Ascending aorta (tissue), 2 donors: ENCODE results near the gene STXBP2. TPM values are rescaled to one million over a fixed set of nuclear protein-coding genes. Genes with fewer than 3 reads are reported as not detected.

Experiments
- DNase-seq, 2 donors: peaks; one replicate each; pipeline ENCODE4 v3.0.0-alpha.2; 2019; ENCODE audit warnings: low spot score in 2 of 2
- H3K27ac ChIP-seq, 2 donors: fragments of 200-600 bp; sonication (generic); one replicate each; pipeline ENCODE4 v1.5.1; 2016 to 2017; ENCODE audit warnings: mild to moderate bottlenecking in 1 of 2
- H3K27me3 ChIP-seq: fragments of 200-600 bp; sonication (generic); one replicate; pipeline ENCODE4 v1.5.1; 2017
- H3K36me3 ChIP-seq, 2 donors: fragments of 200-600 bp; sonication (generic); one replicate each; pipeline ENCODE4 v1.5.1; 2016
- H3K4me1 ChIP-seq, 2 donors: fragments of 200-600 bp; sonication (generic); one replicate each; pipeline ENCODE4 v1.5.1; 2016 to 2017; ENCODE audit warnings: mild to moderate bottlenecking in 1 of 2
- H3K4me3 ChIP-seq, 2 donors: fragments of 200-600 bp; sonication (generic); one replicate each; pipeline ENCODE4 v1.5.1; 2016 to 2017; ENCODE audit warnings: mild to moderate bottlenecking in 1 of 2
- H3K9me3 ChIP-seq, 2 donors: fragments of 200-600 bp; sonication (generic); one replicate each; pipeline ENCODE4 v1.5.1; 2016
- CTCF ChIP-seq, 3 experiments: fragments of 200-600 bp in 2 of 3; fragments of 450-650 bp in 1 of 3; sonication (generic) in 2 of 3; IDR thresholded peaks; one replicate each; pipeline ENCODE4 v1.5.1; 2016 to 2019; ENCODE audit warnings: antibody characterized with exemption in 3 of 3, mild to moderate bottlenecking in 1 of 3, moderate library complexity in 1 of 3
- intact Hi-C: fragments of 100-400 bp; cut with DNase I; formaldehyde crosslinking; loops from one replicate; pipeline ENCODE4 v1.15.1; 2023
- total RNA-seq: library from RNA; depleted of rRNA; stranded (reverse); fragments of >200 nt; gene quantifications from one replicate; pipeline ENCODE4 v1.1.0, GENCODE V29; 2016

STXBP2 gene
- total RNA-seq, 1 donor from 2014 or later: 26.6 TPM

- no peak overlapping the region for H3K27ac ChIP-seq
Measured at GRCh38 chr19:7655581-7655980, 18.7 kb downstream of the STXBP2 start.

GRCh38 chr19:7657131-7657751, 20.3 kb downstream of the STXBP2 start:
- no peak for DNase-seq
- intact Hi-C loops: no loop called here
- H3K4me3 ChIP-seq: no peak overlapping the region
- TF ChIP-seq CTCF (IDR thresholded peaks at IDR 0.05): no peak
- H3K36me3 ChIP-seq: no peaks in the 10 kb centered on the region
- H3K27me3 ChIP-seq: no peaks in the 10 kb centered on the region
- H3K27ac ChIP-seq: no peak overlapping the region
- no peaks in the 10 kb centered on the region for H3K9me3 ChIP-seq
- H3K4me1 ChIP-seq: peaks cover 0 to 1% of the 10 kb centered on the region in 2 donors

More at GRCh38 chr19:7655581-7655980, 18.7 kb downstream of the STXBP2 start:
- no peak overlapping the region for H3K4me3 ChIP-seq
- no peak for DNase-seq
- intact Hi-C loops: no loop called here
- no peaks in the 10 kb centered on the region for H3K36me3 ChIP-seq
- peaks cover 0 to 4% of the 10 kb centered on the region in 2 donors for H3K4me1 ChIP-seq
- no peak for TF ChIP-seq CTCF (IDR thresholded peaks at IDR 0.05)
- H3K27me3 ChIP-seq: no peaks in the 10 kb centered on the region
- H3K9me3 ChIP-seq: no peaks in the 10 kb centered on the region

- Histone ChIP-seq H3K27me3 (no peaks in the 10 kb centered on the region), H3K9me3 (no peaks in the 10 kb centered on the region), H3K27ac (no peak overlapping the region), H3K4me3 (no peak overlapping the region), H3K4me1 (no peaks in the 10 kb centered on the region), H3K36me3 (no peaks in the 10 kb centered on the region)
- no peak for DNase-seq
- TF ChIP-seq CTCF (IDR thresholded peaks at IDR 0.05): no peak
- intact Hi-C loops: no loop called here
Measured at GRCh38 chr19:7658219-7658686, 21.3 kb downstream of the STXBP2 start.

- H3K27me3 ChIP-seq: no peaks in the 10 kb centered on the region
- intact Hi-C loops: no loop called here
- no peaks in the 10 kb centered on the region for H3K36me3 ChIP-seq
- DNase-seq: no peak
- TF ChIP-seq CTCF (IDR thresholded peaks at IDR 0.05): no peak
- no peaks in the 10 kb centered on the region for H3K4me1 ChIP-seq
- H3K27ac ChIP-seq: no peak overlapping the region
- no peaks in the 10 kb centered on the region for H3K9me3 ChIP-seq
- H3K4me3 ChIP-seq: no peak overlapping the region
Measured at GRCh38 chr19:7661744-7662538, 25.0 kb downstream of the STXBP2 start.

- H3K4me3 ChIP-seq: no peak overlapping the region
- no peaks in the 10 kb centered on the region for H3K27me3 ChIP-seq
- intact Hi-C loops: no loop called here
- H3K27ac ChIP-seq: no peak overlapping the region
- no peaks in the 10 kb centered on the region for H3K4me1 ChIP-seq
- no peaks in the 10 kb centered on the region for H3K9me3 ChIP-seq
- DNase-seq: no peak
- no peaks in the 10 kb centered on the region for H3K36me3 ChIP-seq
- no peak for TF ChIP-seq CTCF (IDR thresholded peaks at IDR 0.05)
Measured at GRCh38 chr19:7662657-7663056, 25.7 kb downstream of the STXBP2 start.
